SK-N-SH (cell line): ENCODE results near the gene TNFRSF18.

Experiments
- CTCF ChIP-seq: fragments of 200-600 bp; sonication (generic); IDR thresholded peaks from 2 replicates; pipeline ENCODE4 v1.6.1; 2017; ENCODE audit warnings: antibody characterized with exemption, mild to moderate bottlenecking, moderate library complexity
- MAX ChIP-seq: IDR thresholded peaks from 2 replicates; pipeline ENCODE4 v1.4.0; 2012; ENCODE audit warnings: low read depth
- RAD21 ChIP-seq: IDR thresholded peaks from 2 replicates; pipeline ENCODE4 v1.6.1; 2012; ENCODE audit warnings: mild to moderate bottlenecking, low read length
- REST ChIP-seq: IDR thresholded peaks from 2 replicates; pipeline ENCODE4 v1.6.1; 2012; ENCODE audit warnings: mild to moderate bottlenecking, low read depth, low read length, moderate library complexity
- TCF12 ChIP-seq: IDR thresholded peaks from 2 replicates; pipeline ENCODE4 v1.4.0; 2012

- TF ChIP-seq RAD21 = no peak
- TF ChIP-seq REST = no peak
- TF ChIP-seq TCF12 = no peak
- no peak for TF ChIP-seq MAX
- TF ChIP-seq CTCF = no peak
Observed at GRCh38 chr1:1226566-1227362, 20.4 kb upstream of the TNFRSF18 start.
